ENCODE data around the gene ARHGAP35.
"Not testable (repeated sequence)": the region's sequence is repeated elsewhere in the genome, so short reads cannot be mapped to it uniquely, and the experiment has no call there.

ARHGAP35 gene

DNA sequence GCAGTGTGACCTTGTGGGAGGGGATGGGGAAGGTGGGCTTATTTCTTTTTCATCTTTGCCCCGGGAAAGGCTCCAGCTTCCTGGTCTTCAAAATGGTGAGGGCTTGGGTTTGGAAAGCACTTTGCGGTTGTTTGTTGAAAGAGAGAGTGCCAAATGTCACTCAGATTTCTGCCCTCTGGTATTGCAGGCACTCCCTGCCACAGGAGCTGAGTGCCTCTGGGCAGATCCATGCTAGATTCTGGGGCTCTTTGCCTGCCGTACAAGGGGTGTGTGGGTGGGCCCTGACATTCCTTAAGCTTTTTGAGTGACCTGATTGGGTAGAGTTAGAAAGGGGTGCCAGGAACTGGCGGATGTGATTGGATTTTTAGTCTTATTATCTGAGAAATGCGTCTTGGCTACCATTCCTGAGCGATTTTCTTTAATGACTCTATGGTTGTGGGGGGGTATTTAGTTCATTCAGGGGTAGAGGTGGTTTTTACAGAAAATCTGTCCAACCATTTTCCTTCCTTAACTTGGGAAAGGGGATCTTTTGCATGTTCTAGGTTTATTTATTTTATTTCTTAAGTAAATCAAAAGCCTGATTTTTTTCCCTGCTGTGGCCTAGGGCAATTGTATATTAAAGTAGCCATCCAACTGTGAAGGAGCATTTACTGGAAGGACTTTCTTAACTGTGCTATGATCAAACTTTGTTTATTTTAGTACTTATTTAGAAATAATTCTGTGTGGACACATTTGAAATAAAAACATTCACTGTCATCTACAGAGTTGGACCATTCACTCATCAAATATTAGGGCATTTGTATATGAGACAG is 3.2 kb downstream of the ARHGAP35 start:
- in situ Hi-C loops (cut with MboI; ENCODE audit: low pct_unique_long_range_greater_than_20kb, low sequenced_read_pairs) = no loop called here
- DNase-seq = no peak

DNA sequence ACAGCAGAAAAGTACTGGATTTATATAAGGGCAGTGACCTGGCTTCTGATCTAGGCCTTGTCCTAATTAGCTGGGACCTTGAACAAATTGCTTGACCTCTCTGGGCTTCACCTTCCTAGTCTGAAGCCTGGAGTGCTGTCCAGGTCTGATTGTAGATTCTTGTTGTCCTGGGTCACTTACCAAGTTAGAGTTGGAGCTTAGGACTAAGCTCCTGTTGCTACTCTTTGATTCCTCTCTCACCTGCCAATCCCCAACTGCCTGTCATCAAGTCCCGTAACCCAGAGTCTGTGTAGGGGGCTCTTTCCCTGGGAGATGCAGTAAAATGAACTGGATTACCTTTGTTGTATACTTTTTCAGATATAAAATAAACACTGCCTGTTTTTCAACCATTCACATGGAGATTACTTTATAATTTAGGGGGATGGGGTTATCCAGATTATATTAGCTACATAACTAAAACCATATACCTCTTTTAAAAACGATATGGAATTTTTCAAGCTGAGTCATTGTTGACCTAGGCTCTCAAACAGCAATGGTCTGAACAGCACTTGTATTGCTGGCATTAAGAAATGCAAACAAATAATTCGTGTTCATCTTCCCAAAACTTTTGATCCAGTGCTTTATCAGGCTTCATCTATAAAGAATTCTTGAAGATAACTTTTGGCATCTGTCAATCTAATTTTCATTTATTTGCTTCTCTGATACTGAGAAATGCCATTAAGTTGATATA is 5.8 kb downstream of the ARHGAP35 start:
- DNase-seq = no peak
- in situ Hi-C loops (cut with MboI; ENCODE audit: low pct_unique_long_range_greater_than_20kb, low sequenced_read_pairs) = no loop called here

DNA sequence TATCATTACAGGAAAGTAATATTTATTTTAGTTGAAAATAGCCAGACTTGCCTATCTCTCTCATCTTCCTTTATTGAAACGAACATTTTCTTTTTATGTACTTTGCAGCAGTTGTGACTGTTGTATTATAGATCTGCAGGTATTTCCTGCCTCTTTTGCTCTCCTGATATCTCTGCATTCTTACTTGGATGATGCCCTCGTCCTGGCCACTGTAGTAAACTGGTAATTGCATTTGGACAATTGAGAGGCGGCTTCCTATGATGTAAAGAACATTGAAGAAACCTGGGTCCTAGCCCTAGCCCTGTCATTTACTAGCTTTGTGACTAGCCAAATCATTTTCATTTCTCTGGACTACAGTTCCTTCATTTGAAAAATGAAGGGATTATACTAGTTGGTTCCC is 6.4 kb downstream of the ARHGAP35 start:
- in situ Hi-C loops (cut with MboI; ENCODE audit: low pct_unique_long_range_greater_than_20kb, low sequenced_read_pairs) = no loop called here
- DNase-seq = no peak

DNA sequence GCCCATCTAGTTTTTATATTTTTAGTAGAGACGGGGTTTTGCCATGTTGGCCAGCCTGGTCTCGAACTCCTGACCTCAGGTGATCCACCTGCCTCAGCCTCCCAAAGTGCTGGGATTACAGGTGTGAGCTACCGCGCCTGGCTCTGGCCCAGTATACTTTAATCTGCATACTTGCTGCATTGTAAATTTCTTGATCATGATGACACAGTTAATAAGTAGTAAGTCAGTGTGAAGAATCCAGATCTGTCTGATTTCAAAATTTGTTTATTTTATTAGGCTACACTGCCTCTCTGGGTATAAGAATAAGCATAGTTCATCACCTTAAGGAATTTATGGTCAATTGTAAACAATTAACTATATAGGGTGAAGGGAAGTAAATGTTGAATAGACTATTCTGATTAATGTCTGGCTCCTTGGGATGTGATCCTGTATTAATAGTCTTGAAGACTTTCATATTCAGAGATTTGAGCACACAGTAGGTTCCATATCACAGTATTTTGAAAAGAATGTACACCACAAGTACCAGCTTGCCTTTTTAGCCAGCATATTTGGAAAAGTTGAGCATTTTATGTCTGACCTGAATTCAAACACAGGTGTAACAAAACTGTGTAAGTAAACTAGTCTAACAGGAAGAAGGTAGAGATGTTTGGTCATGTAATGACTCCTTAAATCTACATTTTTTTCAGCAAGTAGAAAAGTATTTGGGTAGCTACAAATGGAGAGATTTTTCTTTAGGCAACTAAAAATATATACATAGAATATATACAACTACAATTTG is 7.4 kb downstream of the ARHGAP35 start:
- no peak for DNase-seq
- in situ Hi-C loops (cut with MboI; ENCODE audit: low pct_unique_long_range_greater_than_20kb, low sequenced_read_pairs) = no loop called here

DNA sequence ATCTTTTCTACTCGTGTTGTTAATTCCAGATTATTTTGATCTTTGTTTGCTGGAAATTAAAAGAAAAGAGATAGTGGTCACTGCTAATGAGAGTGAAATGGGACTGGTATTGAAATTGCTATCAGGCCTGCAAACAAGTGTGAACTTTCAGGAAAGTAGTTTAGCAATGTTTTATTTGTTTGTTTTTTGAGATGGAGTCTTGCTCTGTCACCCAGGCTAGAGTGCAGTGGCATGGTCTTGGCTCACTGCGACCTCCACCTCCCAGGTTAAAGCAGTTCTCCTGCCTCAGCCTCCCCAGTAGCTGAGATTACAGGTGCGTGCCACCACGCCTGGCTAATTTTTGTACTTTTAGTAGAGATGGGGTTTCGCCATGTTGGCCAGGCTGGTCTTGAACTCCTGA is 10.4 kb downstream of the ARHGAP35 start:
- DNase-seq; in situ Hi-C loops (cut with MboI; ENCODE audit: low pct_unique_long_range_greater_than_20kb, low sequenced_read_pairs): not testable (repeated sequence)

DNA sequence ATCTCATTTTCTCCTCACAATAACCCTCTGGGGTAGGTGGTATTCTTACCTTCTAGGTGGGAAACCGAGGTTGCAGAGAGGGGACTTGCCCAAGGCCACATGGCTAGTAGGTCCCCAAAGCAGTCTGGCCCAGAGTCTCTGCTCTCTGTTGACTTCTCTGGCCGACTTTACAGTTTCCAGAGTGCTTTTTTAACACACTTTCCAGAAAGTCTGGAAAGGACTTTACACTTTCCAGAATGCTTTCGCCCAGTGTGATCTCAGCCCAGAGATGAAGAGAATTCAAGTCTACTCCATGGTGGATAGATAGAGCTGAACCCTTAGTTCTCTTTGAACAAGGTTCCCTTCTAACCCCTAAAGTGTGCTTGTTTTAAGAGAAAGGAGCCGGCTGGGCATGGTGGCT is 12.2 kb downstream of the ARHGAP35 start:
- in situ Hi-C loops (cut with MboI; ENCODE audit: low pct_unique_long_range_greater_than_20kb, low sequenced_read_pairs) = no loop called here
- no peak for DNase-seq

DNA sequence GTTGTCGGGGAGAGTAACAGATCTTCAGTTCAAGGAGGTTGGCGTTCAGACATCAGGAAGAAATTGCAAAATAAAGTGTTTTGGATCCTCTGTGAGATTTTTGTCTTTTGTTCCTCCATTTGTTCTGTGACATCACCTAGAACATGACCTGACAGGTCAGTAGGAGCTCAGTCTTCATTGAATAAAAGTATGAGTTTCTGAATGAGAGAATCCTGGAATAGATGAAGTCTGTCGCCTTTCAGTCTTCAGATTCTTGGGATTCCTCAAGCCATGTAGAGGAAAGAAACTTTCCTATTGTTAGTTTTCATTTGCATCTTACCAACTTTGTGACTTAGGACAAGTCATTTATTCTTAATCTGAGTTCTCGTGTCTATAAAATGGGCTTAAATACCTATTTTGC is 14.4 kb downstream of the ARHGAP35 start:
- DNase-seq = no peak
- in situ Hi-C loops (cut with MboI; ENCODE audit: low pct_unique_long_range_greater_than_20kb, low sequenced_read_pairs) = no loop called here

DNA sequence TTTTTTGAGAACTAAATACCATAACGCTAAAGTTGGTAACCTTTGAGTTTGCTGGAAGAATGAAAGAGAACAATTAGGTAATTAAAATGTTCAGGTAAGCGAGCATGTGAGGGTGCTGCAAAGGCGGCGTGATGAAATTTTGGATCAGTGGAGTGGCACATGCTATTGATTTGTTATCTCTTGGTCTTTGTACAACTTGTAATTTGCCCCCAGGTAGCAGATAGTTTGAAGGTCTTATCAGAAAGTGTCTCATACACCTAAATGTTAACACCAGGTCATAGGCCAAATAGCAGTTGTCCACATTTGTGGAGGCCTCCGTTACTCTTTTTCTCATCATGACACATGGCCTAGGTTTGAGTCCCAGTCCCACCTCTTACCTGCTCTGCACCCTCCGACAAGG is 14.9 kb downstream of the ARHGAP35 start:
- in situ Hi-C loops (cut with MboI; ENCODE audit: low pct_unique_long_range_greater_than_20kb, low sequenced_read_pairs) = no loop called here
- no peak for DNase-seq

DNA sequence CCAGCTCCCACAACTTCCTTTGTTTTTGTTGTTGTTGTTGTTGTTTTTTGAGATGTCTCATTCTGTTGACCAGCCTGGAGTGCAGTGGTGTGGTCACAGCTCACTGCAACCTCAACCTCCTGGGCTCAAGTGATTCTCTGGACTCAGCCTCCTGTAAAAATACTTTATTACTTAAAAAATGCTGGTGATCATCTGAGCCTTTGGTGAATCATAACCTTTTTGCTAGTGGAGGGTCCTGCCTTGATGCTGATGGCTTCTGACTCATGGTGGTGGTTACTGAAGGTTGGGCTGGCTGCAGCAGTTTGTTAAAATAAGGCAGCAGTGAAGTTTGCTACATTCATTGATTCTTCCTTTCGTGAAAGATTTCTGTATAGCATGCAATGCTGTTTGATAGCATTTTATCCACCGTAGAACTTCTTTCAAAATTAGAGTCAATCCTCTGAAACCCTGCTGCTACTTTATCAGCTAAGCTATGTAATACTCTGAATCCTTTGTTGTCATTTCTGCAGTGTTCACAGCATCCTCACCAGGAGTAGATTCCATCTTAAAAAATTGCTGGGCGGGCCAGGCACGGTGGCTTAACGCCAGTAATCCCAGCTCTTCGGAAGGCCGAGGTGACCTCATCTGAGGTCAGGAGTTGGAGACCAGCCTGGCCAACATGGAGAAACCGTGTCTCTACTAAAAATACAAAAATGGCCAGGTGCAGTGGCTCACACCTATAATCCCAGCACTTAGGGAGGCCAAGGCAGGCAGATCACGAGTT is 18.0 kb downstream of the ARHGAP35 start:
- in situ Hi-C loops (cut with MboI; ENCODE audit: low pct_unique_long_range_greater_than_20kb, low sequenced_read_pairs) = no loop called here

DNA sequence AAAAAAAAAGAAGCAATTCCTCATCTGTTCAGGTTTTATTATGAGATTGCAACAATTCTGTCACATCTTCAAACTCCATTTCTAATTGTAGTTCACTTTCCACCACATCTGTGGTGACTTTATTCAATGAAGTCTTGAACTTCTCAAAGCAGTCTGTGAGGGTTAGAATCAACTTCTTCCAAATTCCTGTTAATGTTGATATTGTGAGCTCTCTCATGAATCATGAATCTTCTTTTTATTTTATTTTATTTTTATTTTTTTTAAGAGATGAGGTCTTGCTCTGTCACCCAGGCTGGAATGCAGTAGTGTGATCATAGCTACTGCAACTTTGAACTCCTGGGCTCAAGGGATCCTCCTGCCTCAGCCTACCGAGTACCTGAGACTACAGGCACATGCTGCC is 19.6 kb downstream of the ARHGAP35 start:
- in situ Hi-C loops (cut with MboI; ENCODE audit: low pct_unique_long_range_greater_than_20kb, low sequenced_read_pairs) = no loop called here
- no peak for DNase-seq

More for the DNA sequence above, 18.0 kb downstream of the ARHGAP35 start:
- no peak for DNase-seq

DNA sequence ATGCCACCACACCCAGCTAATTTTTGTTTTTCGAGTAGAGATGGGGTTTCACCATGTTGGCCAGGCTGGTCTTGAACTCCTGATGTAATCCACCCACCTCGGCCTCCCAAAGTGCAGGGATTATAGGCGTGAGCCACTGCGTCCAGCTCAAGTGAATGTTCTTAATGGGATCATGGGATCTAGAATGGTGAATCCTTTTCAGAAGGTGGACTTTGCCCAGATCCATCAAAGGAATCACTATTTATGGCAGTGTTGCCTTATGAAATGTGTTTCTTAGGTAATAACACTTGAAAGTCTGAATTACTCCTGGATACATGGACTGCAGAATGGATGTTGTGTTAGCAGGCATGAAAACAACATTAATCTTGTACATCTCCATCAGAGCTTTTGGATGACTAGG is 20.3 kb downstream of the ARHGAP35 start:
- no peak for DNase-seq
- in situ Hi-C loops (cut with MboI; ENCODE audit: low pct_unique_long_range_greater_than_20kb, low sequenced_read_pairs) = no loop called here

DNA sequence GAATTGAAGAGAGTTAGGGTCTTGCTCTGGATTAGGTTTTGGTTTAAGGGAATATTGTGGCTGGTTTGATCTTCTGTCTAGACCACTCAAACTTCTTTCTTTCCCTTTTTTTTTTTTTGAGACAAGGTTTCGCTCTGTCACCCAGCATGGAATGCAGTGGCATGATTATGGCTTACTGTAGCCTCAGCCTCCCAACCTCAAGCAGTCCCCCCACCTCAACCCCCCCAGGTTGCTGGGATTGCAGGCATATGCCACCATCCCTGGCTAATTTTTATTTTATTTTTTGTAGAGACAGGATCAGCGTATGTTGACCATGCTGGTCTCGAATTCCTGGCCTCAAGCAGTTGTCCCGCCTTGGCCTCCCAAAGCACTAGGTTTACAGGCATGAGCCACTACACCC is 21.2 kb downstream of the ARHGAP35 start:
- in situ Hi-C loops (cut with MboI; ENCODE audit: low pct_unique_long_range_greater_than_20kb, low sequenced_read_pairs) = no loop called here
- DNase-seq = no peak

DNA sequence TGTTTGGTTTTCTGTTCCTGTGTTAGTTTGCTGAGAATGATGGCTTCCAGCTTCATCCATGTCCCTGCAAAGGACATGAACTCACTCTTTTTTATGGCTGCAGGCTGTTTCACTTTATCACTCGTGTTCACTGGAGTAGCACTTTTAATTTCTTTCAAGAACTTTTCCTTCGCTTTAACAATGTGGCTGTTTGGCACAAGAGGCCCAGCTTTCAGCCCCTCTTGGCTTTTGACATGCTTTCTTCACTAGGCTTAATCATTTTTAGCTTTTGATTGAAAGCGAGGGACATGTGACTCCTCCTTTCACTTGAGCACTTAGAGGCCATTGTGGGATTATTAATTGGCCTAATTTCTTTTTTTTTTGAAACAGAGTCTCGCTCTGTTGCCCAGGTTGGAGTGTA is 22.0 kb downstream of the ARHGAP35 start:
- in situ Hi-C loops (cut with MboI; ENCODE audit: low pct_unique_long_range_greater_than_20kb, low sequenced_read_pairs); DNase-seq: not testable (repeated sequence)

DNA sequence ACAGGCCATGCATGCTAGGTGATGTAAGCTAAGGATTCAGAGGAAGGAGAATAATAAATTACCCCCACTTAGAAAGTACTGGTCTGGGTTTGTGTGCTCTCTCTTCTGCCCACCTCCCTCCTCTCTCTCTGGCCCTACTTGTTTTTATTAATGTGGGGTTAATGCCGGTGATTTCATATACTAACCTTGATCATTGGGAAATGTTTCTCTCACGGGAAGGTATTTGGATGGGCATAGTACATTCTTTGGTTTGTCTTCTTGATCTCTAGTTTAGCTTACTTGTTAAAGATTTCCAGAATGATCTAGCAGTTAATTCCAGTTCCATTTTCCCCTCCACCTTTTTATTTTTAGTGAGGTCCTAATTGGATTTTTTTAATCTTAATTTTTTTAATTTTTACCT is 24.6 kb downstream of the ARHGAP35 start:
- in situ Hi-C loops (cut with MboI; ENCODE audit: low pct_unique_long_range_greater_than_20kb, low sequenced_read_pairs) = no loop called here
- DNase-seq = no peak

DNA sequence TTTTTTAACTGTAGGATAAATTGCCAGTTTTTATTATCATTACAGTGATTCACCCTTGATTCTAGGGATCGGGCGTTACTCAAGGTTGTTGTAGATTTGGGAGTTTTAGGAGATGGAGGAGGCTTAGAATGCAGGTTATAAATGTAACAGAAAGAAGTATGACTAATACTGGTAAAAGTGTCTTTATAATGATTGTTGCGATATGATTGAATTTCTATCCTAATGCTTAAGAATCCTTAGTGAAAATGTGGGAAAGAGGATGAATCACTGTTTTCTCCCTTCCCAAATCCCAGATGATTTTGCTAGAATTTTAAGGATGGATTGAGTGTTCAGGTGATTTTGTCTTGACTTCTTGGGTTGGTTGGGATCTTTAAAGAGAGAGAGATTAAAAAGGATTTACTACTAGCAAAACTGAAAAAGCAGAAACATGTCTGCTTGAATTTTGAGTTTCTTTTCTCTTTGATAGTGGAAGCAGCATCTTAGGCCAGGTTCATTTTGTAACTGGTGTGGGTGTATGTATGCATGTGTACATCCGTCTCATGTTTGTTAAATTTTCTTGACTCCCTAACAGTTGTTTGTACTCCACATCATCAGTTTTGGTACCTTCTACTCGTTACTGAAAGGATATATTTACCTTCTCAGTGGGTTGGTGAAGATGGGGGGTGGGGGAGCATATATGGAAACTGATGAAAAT is 25.9 kb downstream of the ARHGAP35 start:
- in situ Hi-C loops (cut with MboI; ENCODE audit: low pct_unique_long_range_greater_than_20kb, low sequenced_read_pairs) = no loop called here
- DNase-seq = no peak

DNA sequence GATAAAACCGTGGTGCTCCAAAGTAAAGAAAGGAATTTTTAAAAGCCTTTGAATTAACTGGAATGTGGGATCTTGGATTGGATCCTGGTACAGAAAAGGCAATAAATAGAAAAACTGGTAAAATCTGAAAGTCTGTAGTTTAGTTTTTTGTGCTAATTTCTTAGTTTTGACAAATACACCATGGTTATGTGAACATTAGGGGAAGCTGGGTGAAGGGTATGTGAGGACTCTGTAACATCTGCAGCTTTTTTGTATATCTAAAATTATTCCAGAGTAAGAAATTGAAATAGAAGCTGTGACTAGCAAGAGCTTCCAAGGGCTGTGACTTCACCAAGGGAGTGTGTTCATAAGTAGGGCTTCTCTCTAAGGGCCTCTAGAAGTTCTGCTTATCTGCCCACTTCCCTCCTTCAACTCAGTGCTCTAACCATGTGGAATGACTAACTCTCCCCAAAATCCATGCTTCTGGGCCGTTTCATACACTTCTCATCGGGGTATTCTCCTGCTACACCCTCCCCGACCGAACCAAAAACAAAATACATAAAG is 26.5 kb downstream of the ARHGAP35 start:
- DNase-seq = no peak
- in situ Hi-C loops (cut with MboI; ENCODE audit: low pct_unique_long_range_greater_than_20kb, low sequenced_read_pairs) = no loop called here

DNA sequence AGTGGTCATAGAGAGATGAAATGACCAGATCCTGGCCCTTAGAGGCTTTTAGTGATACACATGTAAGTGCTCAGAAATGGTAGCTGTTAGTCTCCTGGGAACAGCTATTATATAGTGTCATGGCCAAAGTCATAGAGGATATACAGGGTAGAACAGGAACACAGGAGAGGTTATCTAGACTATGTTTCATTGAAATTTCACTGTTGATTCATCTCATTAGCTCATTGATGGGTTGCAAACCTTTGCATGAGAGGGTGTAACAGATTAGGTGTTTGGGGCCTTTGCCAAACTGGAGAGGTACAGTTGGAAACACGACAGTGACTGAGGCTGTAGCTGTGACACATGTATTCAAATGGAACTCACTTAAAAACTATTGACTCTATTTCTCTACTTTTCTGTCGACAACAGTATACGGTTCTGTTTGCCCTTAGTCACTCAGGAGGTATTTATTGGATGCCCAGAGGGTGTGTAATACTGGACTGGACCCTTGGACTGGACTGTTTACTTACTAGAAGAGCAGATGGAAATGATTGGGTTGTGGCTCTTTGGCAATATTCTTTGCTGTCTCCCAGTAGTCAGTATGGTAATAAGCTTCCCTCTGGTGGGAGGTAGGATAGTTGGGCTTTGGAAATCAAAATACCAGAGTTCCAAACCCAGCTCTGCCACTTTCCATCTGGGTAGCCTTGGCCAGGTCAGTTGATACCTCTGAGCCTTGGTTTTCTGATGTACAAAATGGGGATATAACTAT is 29.8 kb downstream of the ARHGAP35 start:
- in situ Hi-C loops (cut with MboI; ENCODE audit: low pct_unique_long_range_greater_than_20kb, low sequenced_read_pairs) = no loop called here
- no peak for DNase-seq

Measured in KBM-7 (cell line).